Right lobe of liver (tissue), 6 donors: ENCODE measurements around the gene MRGPRD. TPM values are rescaled to one million over a fixed set of nuclear protein-coding genes. Genes with fewer than 3 reads are reported as not detected.

ENCODE experiments used
- ATAC-seq, 4 donors: fragments of 200-7000 bp; cut with Tn5 transposase; one replicate each; pipeline ENCODE4 v1.9.1; 2020; ENCODE audit warnings: mild to moderate bottlenecking in 4 of 4, moderate library complexity in 4 of 4
- DNase-seq, 3 donors: peaks; one replicate each; pipeline ENCODE4 v3.0.0-alpha.2; 2020
- H3K27ac ChIP-seq, 3 donors: fragments of 200-600 bp; one replicate each; pipeline ENCODE4 v1.8.0; 2022
- H3K27me3 ChIP-seq, 2 donors: fragments of 200-600 bp; one replicate each; pipeline ENCODE4 v1.8.0; 2022
- H3K36me3 ChIP-seq, 4 donors: fragments of 200-600 bp; sonication (generic) in 1 of 4; one replicate each; pipeline versions ENCODE4 v1.5.1 to v1.8.0; 2017 to 2022; ENCODE audit warnings: control low read depth in 1 of 4
- H3K4me1 ChIP-seq, 4 donors: fragments of 200-600 bp; sonication (generic) in 1 of 4; one replicate each; pipeline versions ENCODE4 v1.5.1 to v1.8.0; 2017 to 2022; ENCODE audit warnings: control low read depth in 1 of 4
- H3K4me3 ChIP-seq, 3 donors: fragments of 200-600 bp; one replicate each; pipeline ENCODE4 v1.8.0; 2022
- H3K9me3 ChIP-seq, 4 donors: fragments of 200-600 bp; sonication (generic) in 1 of 4; one replicate each; pipeline versions ENCODE4 v1.5.1 to v1.8.0; 2017 to 2022; ENCODE audit warnings: control low read depth in 1 of 4
- CTCF ChIP-seq, 4 donors: fragments of 200-600 bp in 3 of 4; fragments of 450-650 bp in 1 of 4; IDR thresholded peaks; one replicate each; pipeline versions ENCODE4 v1.5.1 to v1.8.0; 2016 to 2022; ENCODE audit warnings: antibody characterized with exemption in 4 of 4, mild to moderate bottlenecking in 2 of 4
- POLR2A ChIP-seq: fragments of 450-650 bp; IDR thresholded peaks from one replicate; pipeline ENCODE4 v1.6.1; 2017; ENCODE audit warnings: antibody characterized with exemption, mild to moderate bottlenecking
- WGBS: methylation state at CpG from one replicate; pipeline ENCODE4 v1.1.6; 2018; ENCODE audit warnings: low coverage, low lambda C conversion rate; ENCODE audit not compliant: insufficient coverage; ENCODE audit errors: missing lambda C conversion rate; 5-methylcytosine and 5-hydroxymethylcytosine counted together
- intact Hi-C, 2 donors: fragments of 100-400 bp; cut with DNase I; formaldehyde crosslinking; loops; one replicate each; pipeline versions ENCODE4 v1.11.2 to v1.14.1; 2022
- total RNA-seq, 6 experiments: library from RNA; depleted of rRNA in 2 of 6; stranded (reverse); fragments of >200 nt in 2 of 6; fragmentation: NEBNext Ultra II Directional in 3 of 6; extraction: Animal tissue kit (Norgen Biotek cat#: 25700) in 3 of 6; gene quantifications; one replicate each; pipeline versions ENCODE4 v1.1.0 to v1.2.4, GENCODE V29; 2016 to 2023
- donor health status: DM: no; HTN: yes; CAD: no.
- donor health status: DM: no; HTN: no; CAD: no.
- donor health status: DM: no; HTN: no; CAD: no.
- donor health status: DM: no; HTN: yes; CAD: no.
- donor health status: DM: no; HTN: yes; CAD: no.

Gene MRGPRD
- total RNA-seq, 6 experiments from 2014 or later: not detected

- WGBS: 92% methylated on average over 10 of the region's 24 CpGs
- TF ChIP-seq POLR2A (no peak), CTCF (IDR thresholded peaks at IDR 0.05) (no peak)
- DNase-seq: peak in 1 of 3 donors; percentile 37
- intact Hi-C loops: no loop called here
- Histone ChIP-seq H3K27ac (no peak overlapping the region), H3K27me3 (no peaks in the 10 kb centered on the region), H3K4me1 (peaks cover 0 to 21% (median 3%) of the 10 kb centered on the region in 4 donors), H3K9me3 (no peaks in the 10 kb centered on the region), H3K36me3 (no peaks in the 10 kb centered on the region), H3K4me3 (no peak overlapping the region)
- ATAC-seq: no peak
Measured at GRCh38 chr11:68996376-68997123, 15.8 kb upstream of the MRGPRD start.

- Histone ChIP-seq H3K27ac (no peak overlapping the region), H3K36me3 (no peaks in the 10 kb centered on the region), H3K4me3 (no peak overlapping the region), H3K9me3 (no peaks in the 10 kb centered on the region), H3K27me3 (no peaks in the 10 kb centered on the region), H3K4me1 (peaks cover 0 to 6% (median 0%) of the 10 kb centered on the region in 4 donors)
- TF ChIP-seq CTCF (IDR thresholded peaks at IDR 0.05) (no peak), POLR2A (no peak)
- no peak for DNase-seq
- no peak for ATAC-seq
- intact Hi-C loops: no loop called here
- 90% methylated on average over 5 of the region's 6 CpGs for WGBS
Measured at GRCh38 chr11:68994894-68995285, 14.1 kb upstream of the MRGPRD start.

- H3K9me3 ChIP-seq: no peaks in the 10 kb centered on the region
- no peak overlapping the region for H3K4me3 ChIP-seq
- DNase-seq: peak in 1 of 3 donors; percentile 41
- H3K4me1 ChIP-seq: peaks cover 0 to 6% (median 0%) of the 10 kb centered on the region in 4 donors
- TF ChIP-seq CTCF (IDR thresholded peaks at IDR 0.05) (no peak), POLR2A (no peak)
- no peak overlapping the region for H3K27ac ChIP-seq
- H3K27me3 ChIP-seq: no peaks in the 10 kb centered on the region
- H3K36me3 ChIP-seq: no peaks in the 10 kb centered on the region
- 92% methylated on average over 12 of the region's 28 CpGs for WGBS
- ATAC-seq: no peak
- intact Hi-C loops: no loop called here
Measured at GRCh38 chr11:68994161-68994893, 13.5 kb upstream of the MRGPRD start.

- WGBS: 40% methylated on average over 7 of the region's 7 CpGs
- Histone ChIP-seq H3K9me3 (no peaks in the 10 kb centered on the region), H3K27me3 (no peaks in the 10 kb centered on the region), H3K4me3 (no peak overlapping the region), H3K36me3 (no peaks in the 10 kb centered on the region), H3K27ac (no peak overlapping the region), H3K4me1 (peaks cover 0 to 4% (median 0%) of the 10 kb centered on the region in 4 donors)
- ATAC-seq (no peak), DNase-seq (no peak)
- intact Hi-C loops: no loop called here
- TF ChIP-seq POLR2A: no peak
- no peak for TF ChIP-seq CTCF (IDR thresholded peaks at IDR 0.05)
Measured at GRCh38 chr11:68993546-68993945, 12.8 kb upstream of the MRGPRD start.
